ENCODE measurements around the gene ADAMTS19.

GRCh38 chr5:129425031-129425430, 35.1 kb upstream of the ADAMTS19 start:
- no peak for TF ChIP-seq GATA2 (IDR thresholded peaks at IDR 0.05; ENCODE audit: low read depth, low read length)
- TF ChIP-seq GATA3 (IDR thresholded peaks at IDR 0.05; ENCODE audit: low read depth, low read length) = no peak

Measured in SH-SY5Y (cell line).